Keratinocyte (primary cell): ENCODE measurements around the gene PITPNM3. TPM values are rescaled to one million over a fixed set of nuclear protein-coding genes. Genes with fewer than 3 reads are reported as not detected.

ENCODE experiments used
- DNase-seq: peaks from one replicate; pipeline ENCODE4 v3.0.0-alpha.2; 2011; ENCODE audit warnings: low read depth, missing footprints, low spot score
- FAIRE-seq: peaks from 2 replicates; lab custom pipeline; 2011; peaks lifted over from hg19 to GRCh38; lab: Jason Lieb, UNC
- H2AFZ ChIP-seq: 2 replicates; pipeline ENCODE4 v1.6.0; 2012; ENCODE audit warnings: low read length, control low read depth, inconsistent platforms; ENCODE audit not compliant: control insufficient read depth
- H3K27ac ChIP-seq: 2 replicates; pipeline ENCODE4 v1.5.1; 2011; ENCODE audit warnings: low read length; ENCODE audit not compliant: control insufficient read depth, insufficient read depth
- H3K27me3 ChIP-seq: 3 replicates; pipeline ENCODE4 v1.6.0; 2011; ENCODE audit warnings: low read length; ENCODE audit not compliant: control insufficient read depth, insufficient read depth; ENCODE audit errors: extremely low read depth
- H3K36me3 ChIP-seq, 2 experiments: 2 replicates in 1 of 2; 3 replicates in 1 of 2; pipeline ENCODE4 v1.5.1; 2011; ENCODE audit warnings: low read length in 2 of 2, mild to moderate bottlenecking in 1 of 2; ENCODE audit not compliant: control insufficient read depth in 2 of 2, insufficient read depth in 2 of 2; ENCODE audit errors: extremely low read depth in 1 of 2
- H3K4me1 ChIP-seq: 3 replicates; pipeline ENCODE4 v1.5.1; 2011; ENCODE audit warnings: low read length; ENCODE audit not compliant: control insufficient read depth, insufficient read depth; ENCODE audit errors: extremely low read depth
- H3K4me2 ChIP-seq: 3 replicates; pipeline ENCODE4 v1.6.0; 2011; ENCODE audit warnings: low read depth, low read length; ENCODE audit not compliant: control insufficient read depth, insufficient read depth; ENCODE audit errors: extremely low read depth
- H3K4me3 ChIP-seq, 3 experiments: fragments of 200-600 bp in 1 of 3; sonication (generic) in 1 of 3; 2 replicates in 2 of 3; 3 replicates in 1 of 3; pipeline ENCODE4 v1.5.1; 2011 to 2016; ENCODE audit warnings: low read length in 3 of 3, mild to moderate bottlenecking in 3 of 3, control low read depth in 2 of 3, inconsistent platforms in 1 of 3, low read depth in 1 of 3, mixed read lengths in 1 of 3, mixed run types in 1 of 3, moderate library complexity in 1 of 3; ENCODE audit not compliant: control insufficient read depth in 2 of 3, insufficient read depth in 2 of 3; ENCODE audit errors: extremely low read depth in 1 of 3
- H3K79me2 ChIP-seq: 2 replicates; pipeline ENCODE4 v1.6.0; 2012; ENCODE audit warnings: low read length; ENCODE audit not compliant: control insufficient read depth, insufficient read depth
- H3K9ac ChIP-seq: 3 replicates; pipeline ENCODE4 v1.6.0; 2011; ENCODE audit warnings: low read length; ENCODE audit not compliant: control insufficient read depth, insufficient read depth; ENCODE audit errors: extremely low read depth
- H3K9me1 ChIP-seq: 3 replicates; pipeline ENCODE4 v1.6.0; 2011; ENCODE audit warnings: low read length; ENCODE audit not compliant: control insufficient read depth, insufficient read depth; ENCODE audit errors: extremely low read depth
- H3K9me3 ChIP-seq: 2 replicates; pipeline ENCODE4 v1.5.1; 2012; ENCODE audit warnings: low read depth, low read length; ENCODE audit not compliant: control insufficient read depth
- H4K20me1 ChIP-seq: 3 replicates; pipeline ENCODE4 v1.6.0; 2011; ENCODE audit warnings: low read length; ENCODE audit not compliant: control insufficient read depth, insufficient read depth; ENCODE audit errors: extremely low read depth
- EZH2 ChIP-seq: IDR thresholded peaks from one replicate; pipeline ENCODE4 v1.6.1; 2012; ENCODE audit warnings: inconsistent platforms, mild to moderate bottlenecking, low read length, moderate library complexity
- dilution Hi-C: fragments of 300-500 bp; cut with MboI; formaldehyde crosslinking; loops from one replicate; pipeline ENCODE4 v1.7.0; 2020; ENCODE audit warnings: low sequenced_read_pairs; ENCODE audit not compliant: extremely low pct_ligation_motif_present
- polyA plus RNA-seq, 5 experiments: library from polyadenylated mRNA; depleted of rRNA in 3 of 5; stranded (reverse) in 3 of 5; stranded (forward) in 1 of 5; unstranded in 1 of 5; fragments of >200 nt; gene quantifications; 1 replicate in 1 of 5; 2 replicates in 3 of 5; 3 replicates in 1 of 5; pipeline versions ENCODE4 v1.2.1 to v1.2.3, GENCODE V29; 2011 to 2012; ENCODE audit warnings: missing spikeins in 2 of 5, low read depth in 1 of 5, low replicate concordance in 1 of 5
- TF ChIP-seq, protein P1 (sequence below), 3 experiments: IDR thresholded peaks in 1 of 3; conservative IDR thresholded peaks in 1 of 3; optimal IDR thresholded peaks in 1 of 3; 2 replicates in 2 of 3; 3 replicates in 1 of 3; pipeline versions ENCODE3 to v1.5.1; 2011; ENCODE audit warnings: low read length in 3 of 3, mild to moderate bottlenecking in 3 of 3, moderate library complexity in 2 of 3, control low read depth in 1 of 3, inconsistent platforms in 1 of 3; ENCODE audit not compliant: insufficient read depth in 2 of 3; ENCODE audit errors: extremely low read depth in 1 of 3

Gene PITPNM3
- polyA plus RNA-seq, 1 donor (not counting 4 experiments of a cell fraction or from before 2014, with no cell fraction given): 7.7 TPM

DNA sequence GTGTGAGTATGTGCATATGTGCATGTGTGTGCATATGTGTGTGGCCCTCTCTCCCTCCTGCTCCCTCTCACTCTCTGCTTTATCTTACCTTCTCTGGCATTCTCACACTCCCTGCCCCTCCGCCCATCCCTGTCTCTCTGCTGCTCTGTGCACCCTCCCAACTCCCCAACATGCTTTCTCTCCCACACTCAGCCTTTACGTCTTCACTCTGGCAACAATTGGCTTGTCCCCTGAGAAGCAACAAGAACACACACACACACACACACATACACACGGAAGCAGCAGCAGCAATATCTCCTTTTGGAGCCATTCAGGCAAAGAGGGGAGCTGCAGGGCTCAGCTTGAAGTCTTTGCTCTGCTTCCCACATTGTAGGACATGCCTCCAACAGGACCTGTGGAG is 27.8 kb downstream of the PITPNM3 start:
- H2AFZ ChIP-seq: no peak overlapping the region
- DNase-seq (no peak), FAIRE-seq (no peak)
- H3K9me3 ChIP-seq: no peaks in the 10 kb centered on the region
- H3K27me3 ChIP-seq: no peaks in the 10 kb centered on the region
- no peaks in the 10 kb centered on the region for H3K79me2 ChIP-seq
- TF ChIP-seq EZH2: no peak
- TF ChIP-seq, protein P1, sequence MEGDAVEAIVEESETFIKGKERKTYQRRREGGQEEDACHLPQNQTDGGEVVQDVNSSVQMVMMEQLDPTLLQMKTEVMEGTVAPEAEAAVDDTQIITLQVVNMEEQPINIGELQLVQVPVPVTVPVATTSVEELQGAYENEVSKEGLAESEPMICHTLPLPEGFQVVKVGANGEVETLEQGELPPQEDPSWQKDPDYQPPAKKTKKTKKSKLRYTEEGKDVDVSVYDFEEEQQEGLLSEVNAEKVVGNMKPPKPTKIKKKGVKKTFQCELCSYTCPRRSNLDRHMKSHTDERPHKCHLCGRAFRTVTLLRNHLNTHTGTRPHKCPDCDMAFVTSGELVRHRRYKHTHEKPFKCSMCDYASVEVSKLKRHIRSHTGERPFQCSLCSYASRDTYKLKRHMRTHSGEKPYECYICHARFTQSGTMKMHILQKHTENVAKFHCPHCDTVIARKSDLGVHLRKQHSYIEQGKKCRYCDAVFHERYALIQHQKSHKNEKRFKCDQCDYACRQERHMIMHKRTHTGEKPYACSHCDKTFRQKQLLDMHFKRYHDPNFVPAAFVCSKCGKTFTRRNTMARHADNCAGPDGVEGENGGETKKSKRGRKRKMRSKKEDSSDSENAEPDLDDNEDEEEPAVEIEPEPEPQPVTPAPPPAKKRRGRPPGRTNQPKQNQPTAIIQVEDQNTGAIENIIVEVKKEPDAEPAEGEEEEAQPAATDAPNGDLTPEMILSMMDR (optimal IDR thresholded peaks at IDR 0.05 in 1 of 3, IDR thresholded peaks at IDR 0.05 in 1 of 3, conservative IDR thresholded peaks at IDR 0.05 in 1 of 3; ENCODE audit: extremely low read depth in 1 of 3, insufficient read depth in 2 of 3, low read length in 3 of 3): no peak
- peaks cover 4% of the 10 kb centered on the region for H3K4me1 ChIP-seq
- H4K20me1 ChIP-seq: no peaks in the 10 kb centered on the region
- H3K4me2 ChIP-seq: no peak overlapping the region
- no peak overlapping the region for H3K4me3 ChIP-seq
- no peaks in the 10 kb centered on the region for H3K9me1 ChIP-seq
- H3K9ac ChIP-seq: no peak overlapping the region
- H3K27ac ChIP-seq: no peak overlapping the region
- peaks cover 0 to 1% of the 10 kb centered on the region in 2 experiments for H3K36me3 ChIP-seq
- dilution Hi-C loops: no loop called here

DNA sequence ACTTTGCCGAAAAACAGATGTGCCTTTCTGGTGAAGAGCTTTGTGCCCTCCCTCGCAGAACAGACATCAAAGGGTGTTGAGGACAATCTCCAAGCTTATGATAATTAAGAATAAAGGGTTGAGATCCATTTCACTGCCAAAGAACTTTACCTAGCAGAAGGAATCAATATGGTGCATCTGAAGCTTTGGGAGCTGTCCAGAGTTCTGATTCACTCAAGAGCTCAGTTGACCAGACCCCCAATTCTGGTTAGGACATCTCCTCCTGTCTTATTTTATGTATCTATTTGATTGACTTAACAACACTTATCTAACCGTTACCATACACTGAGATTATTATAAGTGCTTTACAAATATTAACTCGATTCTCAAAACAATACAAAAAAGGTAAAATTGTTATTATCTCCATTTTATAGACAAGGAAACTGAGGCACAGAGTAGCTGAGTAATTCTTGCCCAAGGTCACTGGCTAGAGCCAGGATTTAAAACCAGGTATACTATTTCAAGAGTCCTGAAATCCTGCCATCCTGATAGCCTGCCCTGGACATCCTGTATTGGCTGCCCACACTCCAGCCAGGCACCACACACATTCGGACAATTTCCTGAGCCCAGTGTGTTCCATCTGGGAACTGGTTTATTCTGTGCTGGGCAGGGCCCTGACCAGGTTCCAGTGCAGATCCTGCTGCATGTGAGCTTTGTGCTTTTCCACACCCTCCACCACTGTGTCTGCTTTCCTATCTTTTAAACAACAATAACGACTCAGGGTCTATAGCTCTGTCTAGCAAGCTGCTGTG is 29.8 kb downstream of the PITPNM3 start:
- Histone ChIP-seq H3K79me2 (no peaks in the 10 kb centered on the region), H3K9ac (no peak overlapping the region), H3K9me3 (no peaks in the 10 kb centered on the region), H3K4me2 (no peak overlapping the region), H3K4me1 (peaks cover 9% of the 10 kb centered on the region), H2AFZ (no peak overlapping the region), H3K36me3 (peaks cover 0 to 3% of the 10 kb centered on the region in 2 experiments), H3K27me3 (no peaks in the 10 kb centered on the region), H3K9me1 (no peaks in the 10 kb centered on the region), H4K20me1 (no peaks in the 10 kb centered on the region), H3K4me3 (no peak overlapping the region), H3K27ac (no peak overlapping the region)
- DNase-seq (no peak), FAIRE-seq (no peak)
- dilution Hi-C loops: no loop called here
- TF ChIP-seq EZH2: no peak
- TF ChIP-seq, protein P1 (optimal IDR thresholded peaks at IDR 0.05 in 1 of 3, IDR thresholded peaks at IDR 0.05 in 1 of 3, conservative IDR thresholded peaks at IDR 0.05 in 1 of 3; ENCODE audit: extremely low read depth in 1 of 3, insufficient read depth in 2 of 3, low read length in 3 of 3): no peak
